GM12892 (cell line): ENCODE measurements around the gene PRRC2B.

Experiments used
- POLR2A ChIP-seq: IDR thresholded peaks from 2 replicates; pipeline ENCODE4 v1.6.1; 2011; ENCODE audit warnings: low read depth, low read length, control low read depth
- POLR2AphosphoS5 ChIP-seq: IDR thresholded peaks from 2 replicates; pipeline ENCODE4 v1.6.1; 2011; ENCODE audit warnings: low read depth, low read length, control low read depth
- TAF1 ChIP-seq: IDR thresholded peaks from 2 replicates; pipeline ENCODE4 v1.6.1; 2011; ENCODE audit warnings: low read depth, mild to moderate bottlenecking, control low read depth, low read length, borderline replicate concordance

DNA sequence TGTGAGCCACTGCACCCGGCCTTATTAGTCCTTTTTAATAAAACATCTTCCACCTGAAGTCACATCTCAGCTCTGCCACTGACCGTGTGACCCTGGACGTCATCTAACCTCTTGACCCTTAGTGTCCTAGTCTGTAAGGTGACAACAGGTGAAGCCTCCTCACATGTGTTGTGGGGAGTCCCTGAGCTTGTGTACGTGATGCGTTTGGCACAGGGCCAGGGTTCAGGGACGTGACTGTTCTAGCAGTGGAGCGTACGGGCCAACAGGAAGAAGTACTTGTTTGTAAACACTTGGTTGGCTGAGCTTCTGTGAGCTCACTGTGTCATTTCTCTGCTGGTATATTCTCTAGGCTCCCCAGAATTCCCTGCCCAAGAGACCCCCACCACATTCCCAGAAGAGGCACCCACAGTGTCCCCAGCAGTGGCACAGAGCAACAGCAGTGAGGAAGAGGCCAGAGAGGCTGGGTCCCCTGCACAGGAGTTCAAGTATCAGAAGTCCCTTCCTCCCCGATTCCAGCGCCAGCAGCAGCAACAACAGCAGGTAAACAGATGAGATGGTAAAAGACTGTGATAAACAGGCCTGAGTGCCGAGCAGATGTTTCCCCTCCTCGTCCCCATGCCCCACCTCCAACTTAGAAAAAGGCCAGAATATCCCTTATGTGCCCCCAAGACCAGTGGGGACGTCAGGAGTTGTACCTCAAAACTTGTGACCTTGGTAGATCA lies 73.5 kb downstream of the PRRC2B start:
- no peak for TF ChIP-seq POLR2A
- no peak for TF ChIP-seq TAF1
- no peak for TF ChIP-seq POLR2AphosphoS5
